ENCODE measurements around the gene NDUFS3. TPM values are rescaled to one million over a fixed set of nuclear protein-coding genes. Genes with fewer than 3 reads are reported as not detected.

The NDUFS3 gene
- polyA plus RNA-seq, 12 donors = 65.9 to 122 (median 94.5) TPM; not detected in 1

DNA sequence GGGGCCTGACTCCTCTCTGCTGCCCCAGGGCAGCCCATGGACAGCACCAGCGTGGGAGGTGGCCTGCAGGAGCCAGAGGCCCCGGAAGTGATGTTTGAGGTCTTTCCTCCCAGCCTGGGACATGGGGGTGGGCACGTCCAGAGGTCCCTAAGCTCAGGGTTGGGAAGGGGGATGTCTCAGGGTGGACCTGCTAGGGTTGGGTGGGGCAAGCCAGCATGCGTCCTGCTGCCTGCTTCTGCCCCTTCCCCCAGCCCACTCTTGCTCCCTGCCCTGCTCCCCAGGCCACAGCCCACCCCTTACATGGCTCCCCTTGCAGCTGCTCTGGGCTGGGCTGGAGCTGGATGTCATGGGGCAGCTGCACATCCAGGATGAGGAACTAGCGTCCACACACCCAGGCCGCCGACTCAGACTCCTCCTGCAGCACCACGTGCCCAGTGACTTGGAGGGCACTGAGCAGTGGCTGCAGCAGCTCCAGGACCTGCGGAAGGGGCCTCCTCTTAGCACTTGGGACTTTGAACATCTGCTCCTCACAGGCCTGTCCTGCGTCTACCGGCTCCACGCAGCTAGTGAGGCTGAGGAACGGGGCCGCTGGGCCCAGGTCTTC, 9.0 kb downstream of the NDUFS3 start:
- DNase-seq = no peak

DNA sequence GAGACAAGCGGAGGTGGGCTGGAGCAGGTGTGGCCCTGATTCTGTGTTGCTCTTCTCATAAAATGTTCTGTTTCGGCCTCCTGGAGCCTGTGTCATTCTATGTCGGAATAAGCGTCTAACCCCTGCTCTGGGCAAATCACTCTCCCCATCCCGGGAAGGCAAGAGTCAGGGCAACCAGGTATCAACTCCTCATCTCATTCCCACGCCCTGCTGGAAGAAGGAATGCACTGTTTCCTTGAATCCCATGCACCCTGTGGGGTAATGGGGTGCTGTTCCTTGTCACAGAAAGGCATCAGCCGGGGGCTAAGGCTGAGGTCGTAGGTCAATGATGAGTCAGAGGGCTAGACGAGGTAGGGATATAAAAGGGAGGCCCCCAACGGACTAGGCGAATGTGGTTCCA, 10.2 kb downstream of the NDUFS3 start:
- no peak for DNase-seq

DNA sequence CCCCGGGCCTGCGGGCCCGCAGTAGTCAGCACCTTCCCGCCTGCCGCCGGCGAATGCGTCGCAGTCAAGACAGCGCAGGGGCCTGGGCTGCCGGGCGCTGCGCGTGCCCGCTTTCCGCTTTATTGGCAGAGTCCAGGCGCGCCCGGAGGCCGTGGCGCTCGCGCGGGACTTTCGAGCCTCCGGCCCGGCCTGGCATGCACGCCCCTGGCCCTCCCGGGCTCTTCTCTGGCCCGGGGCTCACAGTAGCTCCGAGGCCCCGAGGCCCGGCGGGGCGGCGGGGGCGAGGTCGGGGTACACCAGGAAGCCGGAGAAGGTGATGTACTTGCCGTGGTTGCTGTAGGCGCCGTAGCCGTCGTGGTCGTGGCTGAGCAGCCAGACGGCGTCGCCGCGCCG, 10.7 kb downstream of the NDUFS3 start:
- no peak for DNase-seq

DNA sequence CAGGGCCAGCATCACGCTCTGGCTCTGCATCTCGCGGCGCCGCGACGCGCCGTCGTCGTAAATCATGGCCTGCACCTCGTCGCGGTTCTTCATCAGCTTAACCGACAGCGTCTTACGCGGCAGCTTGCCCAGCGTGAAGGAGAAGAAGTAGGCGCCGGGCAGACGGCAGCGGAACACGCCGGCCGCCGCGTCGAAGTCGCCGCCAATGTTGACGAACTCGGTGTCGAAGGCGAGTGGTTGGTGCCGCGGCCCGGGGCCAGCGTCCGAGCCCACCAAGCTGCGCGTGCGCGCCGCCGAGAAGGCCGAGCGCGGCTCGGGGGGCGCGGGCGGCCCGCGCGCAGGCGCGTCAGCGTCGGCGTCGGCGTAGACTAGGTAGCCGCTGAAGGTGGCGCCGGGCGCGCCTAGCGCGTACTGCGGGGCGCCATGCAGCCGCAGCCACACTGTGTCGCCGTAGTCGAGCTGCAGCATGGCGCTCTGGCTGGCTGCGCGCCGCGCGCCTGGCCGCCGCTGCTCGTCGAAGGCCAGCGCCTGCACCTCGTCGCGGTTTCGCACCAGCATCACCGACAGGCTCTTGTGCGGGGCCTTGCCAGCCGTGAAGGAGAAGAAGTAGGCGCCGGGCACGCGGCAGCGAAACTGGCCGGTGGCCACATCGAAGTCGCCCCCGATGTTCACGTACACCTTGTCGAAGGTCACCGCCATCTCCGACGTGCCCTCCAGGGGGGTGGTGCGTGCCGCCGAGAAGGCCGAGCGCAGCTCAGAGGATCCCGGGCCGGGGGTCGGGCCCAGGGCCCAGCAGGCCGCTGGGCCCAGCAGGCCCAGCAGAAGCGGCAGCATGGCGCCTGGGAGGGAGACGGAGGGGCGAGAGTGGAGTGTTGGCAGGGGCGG, 11.3 kb downstream of the NDUFS3 start:
- peak; percentile 67 for DNase-seq

DNA sequence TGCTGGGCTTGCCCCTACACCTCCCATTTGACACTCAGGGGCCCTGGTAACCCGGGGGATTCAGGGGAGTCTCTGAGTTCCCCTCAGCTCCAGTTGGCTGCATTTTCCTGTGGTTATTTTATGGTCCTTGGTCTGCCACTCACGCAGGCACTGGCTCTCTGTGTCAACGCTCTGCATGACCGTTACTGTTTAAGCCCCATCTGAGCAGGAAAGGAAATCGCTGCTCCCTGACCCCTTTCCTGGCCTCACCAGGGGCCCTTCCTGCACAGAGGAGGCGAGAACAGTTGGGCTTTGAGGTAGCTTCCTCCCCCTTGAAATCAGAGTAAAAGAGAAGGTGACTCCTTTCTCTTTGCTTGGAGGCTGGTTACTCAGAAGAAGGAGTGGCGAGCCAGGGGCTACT, 12.9 kb downstream of the NDUFS3 start:
- DNase-seq = no peak

DNA sequence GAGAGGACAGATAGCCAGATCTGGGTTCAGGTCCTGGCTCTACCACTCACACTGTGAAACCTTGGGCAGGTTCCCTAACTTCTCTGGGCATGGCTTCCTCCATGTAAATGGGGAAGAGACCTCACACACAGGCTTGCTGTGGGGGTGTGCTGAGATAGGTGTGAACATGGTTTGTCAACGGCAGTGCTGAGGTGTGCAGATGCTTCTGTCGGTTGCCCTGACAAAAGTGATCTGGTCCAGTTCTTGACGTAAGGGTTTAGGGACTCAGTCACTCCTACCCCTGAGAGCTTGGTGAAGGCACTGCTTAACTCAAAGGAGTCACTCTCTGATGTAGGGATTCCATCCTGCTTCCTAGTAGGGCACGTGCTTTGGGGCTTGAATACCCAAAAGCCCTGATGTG, 13.4 kb downstream of the NDUFS3 start:
- DNase-seq = no peak

DNA sequence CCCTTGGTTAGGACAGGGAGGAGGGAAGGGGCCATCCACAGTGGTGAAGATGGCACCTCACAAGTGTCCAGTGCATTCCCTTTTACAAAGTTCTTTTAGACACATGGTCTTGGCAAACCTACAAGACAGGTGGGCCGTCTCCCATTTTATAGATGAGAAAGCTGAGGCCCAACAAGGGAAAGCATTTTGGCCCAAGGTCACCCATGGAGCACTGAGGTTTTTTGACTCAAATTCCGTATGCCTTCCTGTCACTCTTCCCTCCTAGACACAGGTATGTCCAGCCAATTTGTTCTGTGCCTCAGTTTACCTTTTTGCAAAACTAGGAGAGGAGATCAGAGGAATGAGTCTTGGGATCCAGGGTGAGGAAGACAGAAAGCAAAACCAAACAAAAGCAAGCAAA, 14.1 kb downstream of the NDUFS3 start:
- DNase-seq = no peak

DNA sequence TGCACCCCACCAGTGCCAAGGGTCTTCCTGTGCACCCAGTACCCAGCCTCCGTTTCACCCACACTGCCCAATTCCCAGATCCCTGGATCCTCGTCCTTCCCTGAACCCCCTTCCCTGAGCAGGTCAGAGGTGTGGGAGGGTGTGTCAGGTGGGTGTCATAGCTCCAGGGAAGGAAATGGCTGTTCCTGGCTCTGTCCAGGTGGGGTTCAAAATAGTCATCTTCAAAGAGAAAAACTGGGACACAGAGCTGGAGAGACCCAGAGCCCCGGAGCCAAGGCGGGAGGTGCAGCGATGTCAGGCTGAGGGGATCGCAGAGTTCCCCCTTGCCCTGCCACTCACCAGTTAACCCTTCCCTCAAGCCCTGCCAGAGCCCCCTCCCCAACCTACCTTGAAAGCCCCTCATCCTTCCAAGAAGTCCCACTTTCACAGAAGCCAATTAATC, 14.6 kb downstream of the NDUFS3 start:
- DNase-seq = no peak

DNA sequence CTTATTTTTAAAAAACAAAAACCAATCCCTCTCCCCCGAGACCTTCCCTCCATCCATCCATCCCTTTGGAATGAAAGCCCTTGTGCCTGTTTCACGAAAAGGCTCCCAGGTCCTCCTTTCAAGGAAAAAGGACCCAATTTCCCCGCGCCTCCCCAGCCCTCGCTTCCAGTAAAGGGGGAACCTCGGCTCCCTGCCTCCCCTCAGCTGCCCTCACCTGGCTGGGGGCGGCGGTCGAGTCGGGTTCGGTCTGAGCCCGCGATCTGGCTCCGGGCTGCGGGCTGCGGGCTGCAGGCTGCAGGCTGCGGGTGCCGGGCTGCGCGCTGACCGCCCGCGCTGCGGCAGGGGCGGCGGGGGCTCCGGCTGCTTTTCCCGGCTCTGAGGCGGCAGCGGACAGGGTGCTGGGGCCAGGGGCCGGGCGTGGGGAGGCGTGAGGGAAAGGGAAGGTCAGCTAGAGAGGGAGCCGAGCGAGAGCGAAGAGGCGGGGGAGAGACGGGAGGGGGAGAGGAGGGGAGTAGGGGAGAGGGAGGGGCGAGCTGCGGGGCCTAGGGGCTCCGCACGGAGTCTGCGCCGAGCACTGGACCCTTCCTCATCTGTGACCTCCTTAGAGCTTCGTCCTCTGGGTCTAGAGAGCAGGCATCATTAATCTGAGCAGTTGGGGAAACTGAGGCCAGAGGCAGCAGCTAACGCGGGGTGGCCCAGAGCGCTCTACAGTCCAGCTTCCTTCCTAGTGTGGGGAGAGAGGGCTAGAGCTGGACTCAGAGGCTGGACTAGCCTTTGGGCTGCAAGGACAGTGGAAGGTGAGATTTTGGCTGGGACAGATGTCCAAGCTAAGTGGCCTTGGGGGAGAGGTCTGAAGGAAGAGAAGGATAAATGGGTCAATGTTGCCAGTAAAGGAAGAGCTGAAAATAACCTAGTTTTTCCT, 15.3 kb downstream of the NDUFS3 start, which contains the start of gene C1QTNF4:
Gene C1QTNF4 (minus strand): TSS at position 478 of the 922 bp plus-strand sequence. CDS start 3,601 bp downstream, outside the sequence.
- DNase-seq = no peak

DNA sequence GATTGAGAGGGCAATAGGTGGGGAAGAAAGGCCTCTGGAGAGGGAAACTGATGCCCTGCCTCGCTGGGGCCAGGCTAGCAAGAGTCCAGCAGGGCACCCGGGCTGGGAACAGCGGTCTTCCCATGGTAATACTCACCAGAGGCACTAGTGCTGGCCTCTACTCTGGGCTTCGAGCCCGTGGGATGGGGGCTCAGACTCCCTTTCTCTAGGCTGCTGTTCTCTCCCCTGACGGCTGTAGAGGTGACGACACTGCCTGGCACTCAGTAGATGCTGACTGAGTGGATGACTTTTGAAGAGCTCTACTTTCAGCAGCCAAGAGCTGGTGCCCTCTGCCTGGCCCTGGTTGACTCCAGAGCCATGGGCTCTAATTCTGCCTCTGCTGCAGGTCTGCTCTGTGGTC, 16.2 kb downstream of the NDUFS3 start:
- no peak for DNase-seq

DNA sequence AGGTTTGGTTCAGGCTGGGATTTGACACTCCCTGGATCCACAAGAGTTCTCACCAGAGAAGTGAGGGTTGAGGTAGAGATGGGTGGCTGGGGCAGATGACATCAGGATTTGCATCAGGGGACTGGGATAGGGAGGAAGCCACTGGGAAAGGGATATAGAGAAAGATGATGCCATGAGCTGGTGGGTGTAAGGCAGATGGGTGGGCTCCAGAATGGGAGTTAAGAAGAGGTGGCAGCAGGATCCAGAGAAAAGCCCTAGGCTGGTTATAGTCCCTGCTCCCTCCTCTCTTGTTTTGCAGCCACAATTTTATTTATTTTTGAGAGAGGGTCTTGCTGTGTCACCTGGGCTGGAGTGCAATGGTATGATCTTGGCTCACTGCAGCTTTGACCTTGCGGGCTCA, 17.1 kb downstream of the NDUFS3 start:
- DNase-seq = no peak

DNA sequence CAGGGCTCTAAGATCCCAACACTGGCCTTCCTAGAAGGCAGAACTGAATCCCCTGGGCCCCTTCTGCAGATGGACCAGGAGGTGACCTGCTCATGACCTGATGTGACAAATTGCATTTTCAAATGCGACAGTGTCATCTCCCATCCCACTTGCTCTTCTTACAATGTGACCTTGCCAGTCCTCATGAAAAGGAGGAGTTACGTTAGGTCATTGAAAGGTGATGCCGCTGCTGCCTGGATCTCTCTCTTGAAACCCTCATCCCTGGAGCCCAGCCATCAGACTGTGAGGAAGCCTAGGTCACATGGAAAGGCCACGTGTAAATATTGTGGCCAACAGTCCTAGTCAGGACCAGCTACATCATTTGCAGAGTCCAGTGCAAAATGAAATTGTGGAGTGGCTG, 21.0 kb downstream of the NDUFS3 start:
- no peak for DNase-seq

DNA sequence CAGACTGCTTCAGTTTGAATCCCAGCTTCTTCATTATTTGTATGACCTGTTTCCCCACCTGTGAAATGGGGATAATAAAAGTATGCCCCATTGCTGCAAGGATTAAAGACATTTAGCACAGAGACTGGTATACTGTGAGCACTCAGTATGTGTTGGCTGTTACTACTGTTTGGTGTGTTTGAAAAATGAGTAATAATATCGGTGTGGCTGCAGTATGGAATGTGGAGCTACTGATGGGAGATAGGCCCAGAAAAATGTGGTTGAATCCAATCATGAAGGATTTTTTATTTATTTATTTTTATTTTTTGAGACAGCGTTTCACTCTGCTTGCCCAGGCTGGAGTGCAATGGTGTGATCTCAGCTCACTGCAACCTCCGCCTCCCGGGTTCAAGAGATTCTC, 24.4 kb downstream of the NDUFS3 start:
- DNase-seq = no peak

DNA sequence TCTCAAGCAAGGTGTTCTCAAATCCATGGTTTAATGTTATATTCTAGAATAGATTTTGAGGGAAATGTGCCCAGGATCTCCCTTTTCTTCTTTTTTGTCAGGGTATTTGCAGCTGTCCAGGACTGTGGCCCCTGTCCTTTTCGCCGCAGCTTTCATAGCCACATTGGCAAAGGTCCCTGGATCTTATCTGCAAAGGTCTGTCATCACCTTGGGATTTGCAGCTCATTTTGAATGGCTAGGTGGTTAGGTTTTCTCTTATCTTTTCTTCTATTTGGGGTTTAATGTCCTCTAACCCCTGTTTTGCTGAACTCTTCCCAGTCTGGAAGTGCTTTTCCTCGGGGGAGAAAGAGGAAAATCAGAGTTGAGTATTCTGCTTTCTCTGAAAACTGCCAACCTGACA, 27.0 kb downstream of the NDUFS3 start:
- no peak for DNase-seq

DNA sequence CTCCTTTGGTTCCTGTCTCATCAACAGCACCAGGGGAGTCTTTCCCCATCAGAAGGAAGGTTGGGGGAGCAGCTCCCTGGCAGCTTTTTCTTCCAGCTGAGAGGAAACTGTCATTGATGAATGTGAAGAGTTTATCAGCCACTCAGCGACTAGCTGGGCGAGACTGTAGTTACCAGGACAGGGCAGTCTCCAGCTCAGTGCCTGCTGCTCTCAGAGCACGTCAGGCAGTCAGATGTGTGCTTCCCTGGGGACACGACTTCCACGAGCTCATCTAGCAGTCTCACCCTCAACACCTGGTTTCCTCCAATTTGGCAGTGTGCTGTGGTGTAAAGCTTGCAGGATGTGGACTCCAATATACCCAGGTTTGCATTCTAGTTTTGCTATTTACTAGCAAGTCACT, 27.9 kb downstream of the NDUFS3 start:
- DNase-seq = no peak

DNA sequence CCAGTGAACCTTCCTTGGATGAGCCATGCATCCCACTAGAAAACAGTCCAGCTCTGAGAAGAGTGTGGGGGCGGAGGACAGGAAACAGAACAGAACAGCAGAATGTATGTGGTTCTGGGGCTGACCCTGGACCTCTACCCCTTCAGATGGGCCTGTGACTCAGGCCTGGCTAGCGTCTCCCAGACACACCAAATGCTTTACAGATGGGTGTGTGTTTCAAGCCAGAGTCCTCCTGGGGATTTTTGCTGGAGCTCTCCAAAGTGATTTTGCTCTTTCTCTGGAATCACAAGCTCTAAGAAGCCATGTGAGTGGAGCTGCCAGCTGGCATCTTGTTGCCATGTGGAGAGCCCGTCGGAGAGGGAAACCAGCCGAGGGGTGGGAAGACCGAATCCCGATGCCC, 28.5 kb downstream of the NDUFS3 start:
- peak; percentile 48 for DNase-seq

DNA sequence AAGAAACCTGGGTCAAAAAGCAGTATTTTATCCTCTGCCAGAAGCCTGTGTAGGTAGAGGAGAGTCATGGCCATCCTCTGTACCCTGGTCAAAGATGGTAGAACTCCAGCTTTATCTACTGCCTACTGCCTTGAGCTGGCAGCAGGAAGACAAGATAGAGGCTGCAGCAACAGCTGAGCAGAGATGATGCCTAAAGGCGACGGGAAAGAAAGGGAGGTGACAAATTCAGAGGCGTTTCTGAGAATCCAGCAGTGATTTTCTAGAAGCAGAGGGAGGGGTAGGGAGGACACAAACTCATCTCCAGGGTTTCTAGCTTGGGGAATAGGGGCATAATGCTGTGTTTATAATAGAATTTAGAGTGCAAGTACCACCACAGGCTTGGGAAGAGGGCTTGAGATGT, 30.8 kb downstream of the NDUFS3 start:
- DNase-seq = no peak

DNA sequence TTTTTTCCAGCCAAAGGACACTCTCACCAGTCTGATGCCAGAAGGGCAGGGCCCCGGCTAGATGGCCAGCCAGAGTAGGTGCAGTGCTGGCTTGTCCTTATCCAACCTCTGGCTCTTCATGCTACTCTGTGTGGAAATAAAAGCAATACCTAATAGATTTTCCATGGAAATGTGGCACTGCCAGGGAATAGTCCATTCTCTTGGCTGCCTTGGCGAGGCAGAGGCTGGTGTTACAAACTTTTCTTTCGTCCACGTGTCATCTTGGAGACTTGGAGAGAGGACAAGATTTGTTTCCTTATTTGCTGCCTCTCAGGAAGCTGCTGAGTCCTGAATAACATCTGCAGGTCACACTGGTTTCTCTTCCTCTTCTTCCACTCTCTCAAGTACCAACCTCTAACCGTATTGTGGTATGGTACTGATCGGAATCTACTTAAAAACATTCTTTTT, 32.5 kb downstream of the NDUFS3 start:
- DNase-seq = no peak

DNA sequence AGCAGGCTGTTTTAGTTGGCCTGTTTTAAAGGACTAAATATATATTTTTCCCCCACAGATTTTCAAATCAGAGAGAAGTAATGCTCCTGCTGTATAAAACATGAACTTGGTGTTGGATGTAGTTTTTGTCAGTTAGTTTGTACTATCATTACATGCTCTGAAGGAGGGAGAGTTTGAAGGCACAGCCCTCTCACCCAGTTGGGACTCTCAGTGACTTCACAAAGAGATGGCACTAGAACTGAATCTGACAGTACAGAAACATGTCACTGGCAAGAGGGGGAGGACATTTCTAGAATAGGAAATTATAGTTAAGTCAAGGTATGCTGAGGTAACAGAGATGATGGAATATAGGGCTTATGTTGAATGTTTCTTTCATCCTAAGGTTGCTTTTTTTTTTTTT, 36.4 kb downstream of the NDUFS3 start:
- no peak for DNase-seq

DNA sequence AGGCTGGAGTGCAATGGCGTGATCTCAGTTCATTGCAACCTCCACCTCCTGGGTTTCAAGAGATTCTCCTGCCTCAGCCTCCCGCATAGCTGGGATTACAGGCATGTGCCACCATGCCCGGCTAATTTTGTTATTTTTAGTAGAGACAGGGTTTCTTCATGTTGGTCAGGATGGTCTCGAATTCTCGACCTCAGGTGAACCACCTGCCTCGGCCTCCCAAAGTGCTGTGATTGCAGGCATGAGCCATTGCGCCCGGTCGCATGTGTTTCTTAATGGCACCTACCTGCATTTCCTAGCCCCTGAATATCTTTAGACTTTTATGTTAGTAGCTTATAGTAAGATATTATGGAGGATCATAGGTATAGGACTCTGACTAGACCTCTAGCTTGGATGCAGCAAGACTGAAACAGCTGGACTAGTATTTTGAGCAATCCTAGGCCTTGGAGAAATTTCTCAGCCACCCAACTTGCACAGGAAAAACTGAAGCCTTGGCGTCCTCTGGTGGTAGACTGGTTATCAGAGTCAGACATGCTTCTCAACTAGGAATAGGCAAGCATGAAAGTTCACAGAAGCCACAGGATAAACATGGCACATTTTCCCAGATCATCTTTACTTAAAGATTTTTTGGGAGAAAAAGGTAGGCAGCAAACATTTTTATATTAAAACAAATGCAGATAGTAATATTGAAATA, 38.0 kb downstream of the NDUFS3 start:
- peak; percentile 76 for DNase-seq

DNA sequence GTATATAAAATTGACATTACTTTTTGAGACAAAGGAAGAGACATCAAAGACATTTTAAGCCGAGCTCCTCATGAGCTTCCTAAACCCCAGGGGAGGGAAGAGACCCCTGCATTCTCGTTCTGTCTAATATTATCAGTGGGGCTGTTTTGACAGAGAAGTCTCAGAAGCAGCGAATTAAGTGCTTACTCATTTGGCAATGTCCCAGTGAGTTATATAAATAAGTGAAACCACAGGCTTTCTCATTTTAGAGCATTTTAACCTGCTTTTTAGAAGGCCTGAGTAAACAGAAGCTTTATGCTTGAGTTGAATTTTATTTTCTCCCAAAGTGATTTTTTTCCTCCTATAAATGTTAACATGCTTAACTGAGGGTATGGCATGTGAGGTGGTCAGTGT, 38.5 kb downstream of the NDUFS3 start:
- no peak for DNase-seq
